TTC549 (cell line): Measurements from ENCODE around the gene KTN1.

Source experiments
- FAIRE-seq: peaks from 2 replicates; lab custom pipeline; 2012; peaks lifted over from hg19 to GRCh38; lab: Jason Lieb, UNC

KTN1 gene

GRCh38 chr14:55713486-55713885 lies 133.5 kb downstream of the KTN1 start:
- no peak for FAIRE-seq

- no peak for FAIRE-seq
Measured at GRCh38 chr14:55715889-55716288, 135.9 kb downstream of the KTN1 start.

GRCh38 chr14:55717621-55718020 lies 137.6 kb downstream of the KTN1 start:
- FAIRE-seq: no peak

GRCh38 chr14:55718551-55718950 lies 138.5 kb downstream of the KTN1 start:
- FAIRE-seq: no peak

- FAIRE-seq: no peak
Measured at GRCh38 chr14:55720796-55721195, 140.8 kb downstream of the KTN1 start.

- FAIRE-seq: no peak
Measured at GRCh38 chr14:55721353-55721752, 141.3 kb downstream of the KTN1 start.

GRCh38 chr14:55722054-55722453 lies 142.0 kb downstream of the KTN1 start:
- no peak for FAIRE-seq

GRCh38 chr14:55724736-55725135 lies 144.7 kb downstream of the KTN1 start:
- no peak for FAIRE-seq

- no peak for FAIRE-seq
Measured at GRCh38 chr14:55730592-55731310, 150.7 kb downstream of the KTN1 start.

- FAIRE-seq: no peak
Measured at GRCh38 chr14:55731311-55731872, 151.4 kb downstream of the KTN1 start.

- FAIRE-seq: no peak
Measured at GRCh38 chr14:55731881-55732498, 152.0 kb downstream of the KTN1 start.

- FAIRE-seq: no peak
Measured at GRCh38 chr14:55733599-55733998, 153.6 kb downstream of the KTN1 start.
